ENCODE results near the gene SLC7A1. TPM values are rescaled to one million over a fixed set of nuclear protein-coding genes. Genes with fewer than 3 reads are reported as not detected.

Gene SLC7A1
- total RNA-seq, 2 experiments from 2014 or later, result 11.3 to 12.3 TPM

DNA sequence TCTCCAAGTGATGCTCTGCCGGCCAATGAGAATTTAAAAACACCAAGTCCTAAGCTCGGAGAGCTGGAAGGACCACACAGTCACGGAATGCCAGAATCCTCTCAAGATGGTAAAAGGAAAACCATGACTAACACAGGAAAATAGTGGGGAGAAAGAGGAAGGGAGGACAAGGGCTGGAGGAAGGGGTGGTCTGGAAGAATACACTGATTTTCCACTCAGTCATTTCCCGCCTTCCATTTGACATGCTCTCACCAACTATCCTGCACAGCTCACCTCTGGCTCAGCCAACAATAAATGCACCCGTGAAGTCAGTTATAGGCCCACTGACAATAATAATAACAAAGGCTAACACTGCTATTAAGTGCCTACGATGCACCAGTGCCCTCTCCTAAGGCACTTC lies 31.5 kb downstream of the SLC7A1 start:
- H3K4me1 ChIP-seq (ENCODE audit: insufficient read depth, low read length), result peaks cover 7% of the 10 kb centered on the region
- H3K36me3 ChIP-seq (ENCODE audit: insufficient read depth, low read length), result no peaks in the 10 kb centered on the region
- Mint-ChIP-seq H3K36me3 (ENCODE audit: low read depth) (no peaks in the 10 kb centered on the region), H3K4me1 (ENCODE audit: low read depth) (peaks cover 58% of the 10 kb centered on the region), H3K9me3 (no peaks in the 10 kb centered on the region), H3K27me3 (no peaks in the 10 kb centered on the region), H3K4me3 (no peak overlapping the region), H3K27ac (no peak overlapping the region)
- no peak overlapping the region for H3K27ac ChIP-seq (ENCODE audit: low read depth in 1 of 2, low read length in 2 of 2)
- ChIA-PET CTCF (interaction anchor here (1.2 kb wide), 1 partner anchor 8 kb away, joined by 3 read pairs; no protein-coding TSS in a partner anchor), POLR2A (no interaction called here)
- no peaks in the 10 kb centered on the region for H3K27me3 ChIP-seq (ENCODE audit: control insufficient read depth in 1 of 2, insufficient read depth in 2 of 2, low read length in 2 of 2)
- intact Hi-C loops (cut with DNase I, micrococcal nuclease), result no loop called here
- TF ChIP-seq, protein P1, sequence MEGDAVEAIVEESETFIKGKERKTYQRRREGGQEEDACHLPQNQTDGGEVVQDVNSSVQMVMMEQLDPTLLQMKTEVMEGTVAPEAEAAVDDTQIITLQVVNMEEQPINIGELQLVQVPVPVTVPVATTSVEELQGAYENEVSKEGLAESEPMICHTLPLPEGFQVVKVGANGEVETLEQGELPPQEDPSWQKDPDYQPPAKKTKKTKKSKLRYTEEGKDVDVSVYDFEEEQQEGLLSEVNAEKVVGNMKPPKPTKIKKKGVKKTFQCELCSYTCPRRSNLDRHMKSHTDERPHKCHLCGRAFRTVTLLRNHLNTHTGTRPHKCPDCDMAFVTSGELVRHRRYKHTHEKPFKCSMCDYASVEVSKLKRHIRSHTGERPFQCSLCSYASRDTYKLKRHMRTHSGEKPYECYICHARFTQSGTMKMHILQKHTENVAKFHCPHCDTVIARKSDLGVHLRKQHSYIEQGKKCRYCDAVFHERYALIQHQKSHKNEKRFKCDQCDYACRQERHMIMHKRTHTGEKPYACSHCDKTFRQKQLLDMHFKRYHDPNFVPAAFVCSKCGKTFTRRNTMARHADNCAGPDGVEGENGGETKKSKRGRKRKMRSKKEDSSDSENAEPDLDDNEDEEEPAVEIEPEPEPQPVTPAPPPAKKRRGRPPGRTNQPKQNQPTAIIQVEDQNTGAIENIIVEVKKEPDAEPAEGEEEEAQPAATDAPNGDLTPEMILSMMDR (IDR thresholded peaks at IDR 0.05), result no peak
- H3K9me3 ChIP-seq (ENCODE audit: control insufficient read depth in 1 of 2, insufficient read depth in 1 of 2, low read length in 2 of 2), result no peaks in the 10 kb centered on the region
- no peak for DNase-seq
- no peak for ATAC-seq (ENCODE audit: poor library complexity)
- H3K4me3 ChIP-seq (ENCODE audit: low read length), result no peak overlapping the region

DNA sequence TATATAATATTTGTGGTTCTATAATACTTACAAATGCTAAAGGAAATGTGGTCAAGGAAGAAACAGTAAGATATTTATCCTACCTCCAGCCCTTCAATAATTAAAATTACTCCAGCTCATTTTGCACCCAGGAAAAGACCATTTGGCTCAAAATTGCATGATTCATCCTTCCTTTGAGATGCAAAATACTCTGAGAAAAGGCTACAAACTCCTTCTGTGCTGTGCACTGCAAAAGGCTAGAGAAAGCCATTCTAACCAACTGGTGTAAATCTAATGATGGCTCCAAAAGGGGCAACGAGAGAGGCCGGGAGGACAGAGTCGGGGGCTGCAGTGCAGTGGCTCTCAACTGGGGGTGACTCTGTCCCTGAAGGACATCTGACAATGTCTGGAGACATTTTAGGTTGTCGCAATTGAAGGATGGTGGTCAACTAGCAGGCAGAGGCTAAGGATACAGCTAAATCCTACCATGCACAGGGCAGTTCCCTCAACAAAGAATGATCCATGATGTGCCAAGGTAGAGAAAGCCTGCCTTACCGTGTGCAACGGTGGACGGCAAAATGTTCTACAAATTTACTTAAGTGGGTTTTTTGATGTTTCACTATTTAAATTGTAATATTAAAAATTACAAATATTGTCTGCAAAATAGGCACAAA lies 32.6 kb downstream of the SLC7A1 start:
- CTCF ChIA-PET, result no interaction called here
- H3K4me1 ChIP-seq (ENCODE audit: insufficient read depth, low read length), result peaks cover 7% of the 10 kb centered on the region
- no peaks in the 10 kb centered on the region for H3K9me3 Mint-ChIP-seq
- DNase-seq (no peak), ATAC-seq (ENCODE audit: poor library complexity) (no peak)
- no peak overlapping the region for H3K4me3 Mint-ChIP-seq
- H3K36me3 ChIP-seq (ENCODE audit: insufficient read depth, low read length), result no peaks in the 10 kb centered on the region
- H3K27ac ChIP-seq (ENCODE audit: low read depth in 1 of 2, low read length in 2 of 2), result no peak overlapping the region
- H3K27me3 ChIP-seq (ENCODE audit: control insufficient read depth in 1 of 2, insufficient read depth in 2 of 2, low read length in 2 of 2), result no peaks in the 10 kb centered on the region
- intact Hi-C loops (cut with DNase I, micrococcal nuclease), result no loop called here
- H3K9me3 ChIP-seq (ENCODE audit: control insufficient read depth in 1 of 2, insufficient read depth in 1 of 2, low read length in 2 of 2), result no peaks in the 10 kb centered on the region
- no peaks in the 10 kb centered on the region for H3K36me3 Mint-ChIP-seq (ENCODE audit: low read depth)
- H3K27ac Mint-ChIP-seq, result no peak overlapping the region
- POLR2A ChIA-PET, result no interaction called here
- no peak overlapping the region for H3K4me3 ChIP-seq (ENCODE audit: low read length)
- no peaks in the 10 kb centered on the region for H3K27me3 Mint-ChIP-seq
- TF ChIP-seq, protein P1 (IDR thresholded peaks at IDR 0.05), result no peak
- H3K4me1 Mint-ChIP-seq (ENCODE audit: low read depth), result peaks cover 48% of the 10 kb centered on the region

DNA sequence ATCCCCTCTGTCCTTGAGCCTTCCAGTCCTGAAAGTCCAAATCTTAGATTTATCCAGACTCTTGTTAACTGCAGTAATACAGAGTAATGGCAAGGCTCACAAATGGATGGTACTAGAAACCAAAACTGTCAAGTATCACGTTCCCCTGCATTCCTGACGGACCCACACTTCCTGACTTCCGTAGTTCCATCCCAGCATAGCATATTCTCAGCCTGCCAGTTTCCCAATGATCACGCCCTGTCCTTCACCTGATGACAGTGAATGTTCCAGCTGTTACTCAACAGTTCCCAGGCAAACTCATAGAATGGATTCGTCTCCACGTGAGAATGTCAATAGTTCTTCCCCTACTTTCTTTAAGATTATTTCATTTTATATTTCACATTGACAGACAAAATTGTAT lies 33.6 kb downstream of the SLC7A1 start:
- ATAC-seq (ENCODE audit: poor library complexity), result no peak
- POLR2A ChIA-PET, result no interaction called here

More for the DNA sequence above, 33.6 kb downstream of the SLC7A1 start:
- Histone ChIP-seq H3K36me3 (ENCODE audit: insufficient read depth, low read length) (no peaks in the 10 kb centered on the region), H3K27me3 (ENCODE audit: control insufficient read depth in 1 of 2, insufficient read depth in 2 of 2, low read length in 2 of 2) (no peaks in the 10 kb centered on the region), H3K4me1 (ENCODE audit: insufficient read depth, low read length) (peaks cover 7% of the 10 kb centered on the region), H3K9me3 (ENCODE audit: control insufficient read depth in 1 of 2, insufficient read depth in 1 of 2, low read length in 2 of 2) (no peaks in the 10 kb centered on the region), H3K4me3 (ENCODE audit: low read length) (no peak overlapping the region), H3K27ac (ENCODE audit: low read depth in 1 of 2, low read length in 2 of 2) (no peak overlapping the region)
- TF ChIP-seq, protein P1 (IDR thresholded peaks at IDR 0.05), result no peak
- no peaks in the 10 kb centered on the region for H3K36me3 Mint-ChIP-seq (ENCODE audit: low read depth)
- H3K4me3 Mint-ChIP-seq, result no peak overlapping the region
- H3K27me3 Mint-ChIP-seq, result no peaks in the 10 kb centered on the region
- no peak for DNase-seq
- H3K9me3 Mint-ChIP-seq, result no peaks in the 10 kb centered on the region
- H3K27ac Mint-ChIP-seq, result no peak overlapping the region
- H3K4me1 Mint-ChIP-seq (ENCODE audit: low read depth), result peaks cover 46% of the 10 kb centered on the region
- intact Hi-C loops (cut with DNase I, micrococcal nuclease), result no loop called here
- CTCF ChIA-PET, result no interaction called here

Measured in CD4-positive, alpha-beta T cell (primary cell).